HepG2 (cell line): ENCODE results near the gene INA. TPM values are rescaled to one million over a fixed set of nuclear protein-coding genes. Genes with fewer than 3 reads are reported as not detected.

ENCODE experiments used
- AGO1 ChIP-seq: fragments of 200-400 bp; formaldehyde crosslinking; IDR thresholded peaks from 2 replicates; pipeline ENCODE4 v1.6.1; 2017; ENCODE audit warnings: mild to moderate bottlenecking, low read depth, low read length, moderate library complexity; ENCODE audit not compliant: poor library complexity, severe bottlenecking
- ARID2 ChIP-seq: sonication (generic); formaldehyde crosslinking; IDR thresholded peaks from 2 replicates; pipeline ENCODE4 v1.8.1; 2022; ENCODE audit warnings: mild to moderate bottlenecking, missing genetic modification reagents, borderline replicate concordance
- CHCHD3 ChIP-seq: sonication (generic); formaldehyde crosslinking; IDR thresholded peaks from 2 replicates; pipeline ENCODE4 v1.8.0; 2022; ENCODE audit warnings: mild to moderate bottlenecking, missing genetic modification reagents, moderate library complexity
- ELF1 ChIP-seq: sonication (generic); formaldehyde crosslinking; IDR thresholded peaks from 2 replicates; pipeline ENCODE4 v1.4.0; 2020; ENCODE audit warnings: missing genetic modification reagents
- ERF ChIP-seq: IDR thresholded peaks from 2 replicates; pipeline ENCODE4 v1.6.1; 2018; ENCODE audit warnings: missing biosample characterization, missing genetic modification reagents
- FOSL1 ChIP-seq: sonication (generic); formaldehyde crosslinking; IDR thresholded peaks from 2 replicates; pipeline ENCODE4 v1.9.0; 2021; ENCODE audit warnings: missing genetic modification reagents, borderline replicate concordance
- FOXO1 ChIP-seq: sonication (generic); formaldehyde crosslinking; IDR thresholded peaks from 2 replicates; pipeline ENCODE4 v1.4.0; 2020; ENCODE audit warnings: missing genetic modification reagents
- HOXD1 ChIP-seq: sonication (generic); formaldehyde crosslinking; IDR thresholded peaks from 2 replicates; pipeline ENCODE4 v1.5.0; 2020; ENCODE audit warnings: missing genetic modification reagents
- JDP2 ChIP-seq: sonication (generic); formaldehyde crosslinking; IDR thresholded peaks from 2 replicates; pipeline ENCODE4 v1.8.1; 2022; ENCODE audit warnings: missing genetic modification reagents, borderline replicate concordance
- KDM5A ChIP-seq: fragments of 200-600 bp; sonication (generic); IDR thresholded peaks from 2 replicates; pipeline ENCODE4 v1.7.0; 2018; ENCODE audit warnings: antibody characterized with exemption, mild to moderate bottlenecking, low read length, borderline replicate concordance
- MED1 ChIP-seq: sonication (generic); formaldehyde crosslinking; IDR thresholded peaks from 2 replicates; pipeline ENCODE4 v1.4.0; 2020; ENCODE audit warnings: missing genetic modification reagents
- NFRKB ChIP-seq: fragments of 450-650 bp; IDR thresholded peaks from 2 replicates; pipeline ENCODE4 v1.6.1; 2017
- ONECUT2 ChIP-seq: sonication (generic); formaldehyde crosslinking; IDR thresholded peaks from 2 replicates; pipeline ENCODE4 v1.4.0; 2020; ENCODE audit warnings: missing genetic modification reagents
- SP5 ChIP-seq: IDR thresholded peaks from 2 replicates; pipeline ENCODE4 v1.6.1; 2016; ENCODE audit warnings: low read depth, borderline replicate concordance
- ZNF841 ChIP-seq: sonication (generic); formaldehyde crosslinking; IDR thresholded peaks from 2 replicates; pipeline ENCODE4 v1.8.1; 2023; ENCODE audit warnings: missing genetic modification reagents, borderline replicate concordance
- polyA plus RNA-seq, 8 experiments: library from polyadenylated mRNA; depleted of rRNA in 3 of 8; stranded (reverse) in 7 of 8; unstranded in 1 of 8; fragments of >200 nt; fragmentation: Illumina TruSeq in 4 of 8; extraction: Trizol in 4 of 8; gene quantifications; 2 replicates each; pipeline versions ENCODE4 v1.2.1 to v1.2.3, GENCODE V29; 2011 to 2016; ENCODE audit warnings: low read depth in 4 of 8, missing spikeins in 1 of 8, mixed read lengths in 1 of 8; ENCODE audit not compliant: insufficient read depth in 1 of 8
- total RNA-seq, 5 experiments: library from RNA; depleted of rRNA; stranded (reverse); fragments of >200 nt; fragmentation: Illumina TruSeq; extraction: Trizol; gene quantifications; 2 replicates each; pipeline ENCODE4 v1.2.3, GENCODE V29; 2016; ENCODE audit warnings: low read depth in 1 of 5
- TF ChIP-seq, protein P1 (sequence below): sonication (generic); formaldehyde crosslinking; conservative IDR thresholded peaks from 2 replicates; pipeline ENCODE4 v1.4.0; 2020; ENCODE audit warnings: missing genetic modification reagents
- TF ChIP-seq, protein P2 (sequence below): sonication (generic); formaldehyde crosslinking; IDR thresholded peaks from 2 replicates; pipeline ENCODE4 v1.4.0; 2020; ENCODE audit warnings: missing genetic modification reagents
- TF ChIP-seq, protein P3 (sequence below): sonication (generic); formaldehyde crosslinking; IDR thresholded peaks from 2 replicates; pipeline ENCODE4 v1.4.0; 2020; ENCODE audit warnings: missing genetic modification reagents
- TF ChIP-seq, protein P4 (sequence below): sonication (generic); formaldehyde crosslinking; IDR thresholded peaks from 2 replicates; pipeline ENCODE4 v1.5.1; 2020; ENCODE audit warnings: mild to moderate bottlenecking, missing genetic modification reagents
- TF ChIP-seq, protein P5 (sequence below): sonication (generic); formaldehyde crosslinking; IDR thresholded peaks from 2 replicates; pipeline ENCODE4 v1.4.0; 2020; ENCODE audit warnings: low read depth, mild to moderate bottlenecking, missing genetic modification reagents

Gene INA
- total and polyA plus RNA-seq, 2 of the 13 experiments (the other 11 are each of a cell fraction or from before 2014, with no cell fraction given): 0.04 to 0.13 TPM

DNA sequence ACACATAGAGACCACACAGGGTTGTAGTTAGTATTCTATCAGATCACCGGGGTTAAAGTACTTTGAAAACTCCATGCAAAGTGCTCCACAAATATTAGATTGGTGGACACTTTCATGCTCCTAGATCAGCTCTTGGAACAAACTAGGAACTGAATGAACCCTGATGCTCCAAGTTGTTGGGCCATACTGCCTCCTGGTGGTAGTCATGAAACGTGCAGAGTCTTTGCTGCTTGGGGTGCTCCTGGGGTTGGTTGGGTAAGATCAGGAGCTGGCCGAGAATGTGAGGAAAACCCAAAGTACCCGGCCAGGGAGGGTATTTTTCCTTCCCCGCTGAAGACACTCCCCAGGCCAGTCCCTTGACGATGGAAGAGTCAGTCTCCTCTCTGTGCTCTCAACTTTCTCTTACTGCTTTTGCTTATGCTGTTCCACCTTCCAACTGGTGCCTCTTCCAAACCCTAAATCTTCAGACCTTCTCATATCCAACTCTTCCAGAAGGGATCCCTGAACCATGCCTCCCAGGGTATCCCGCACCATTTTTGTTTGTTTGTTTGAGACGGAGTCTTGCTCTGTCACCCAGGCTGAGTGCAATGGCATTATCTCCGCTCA is 32.2 kb upstream of the INA start (continued):
- no peak for TF ChIP-seq MED1
- TF ChIP-seq AGO1: no peak
- TF ChIP-seq, protein P1, sequence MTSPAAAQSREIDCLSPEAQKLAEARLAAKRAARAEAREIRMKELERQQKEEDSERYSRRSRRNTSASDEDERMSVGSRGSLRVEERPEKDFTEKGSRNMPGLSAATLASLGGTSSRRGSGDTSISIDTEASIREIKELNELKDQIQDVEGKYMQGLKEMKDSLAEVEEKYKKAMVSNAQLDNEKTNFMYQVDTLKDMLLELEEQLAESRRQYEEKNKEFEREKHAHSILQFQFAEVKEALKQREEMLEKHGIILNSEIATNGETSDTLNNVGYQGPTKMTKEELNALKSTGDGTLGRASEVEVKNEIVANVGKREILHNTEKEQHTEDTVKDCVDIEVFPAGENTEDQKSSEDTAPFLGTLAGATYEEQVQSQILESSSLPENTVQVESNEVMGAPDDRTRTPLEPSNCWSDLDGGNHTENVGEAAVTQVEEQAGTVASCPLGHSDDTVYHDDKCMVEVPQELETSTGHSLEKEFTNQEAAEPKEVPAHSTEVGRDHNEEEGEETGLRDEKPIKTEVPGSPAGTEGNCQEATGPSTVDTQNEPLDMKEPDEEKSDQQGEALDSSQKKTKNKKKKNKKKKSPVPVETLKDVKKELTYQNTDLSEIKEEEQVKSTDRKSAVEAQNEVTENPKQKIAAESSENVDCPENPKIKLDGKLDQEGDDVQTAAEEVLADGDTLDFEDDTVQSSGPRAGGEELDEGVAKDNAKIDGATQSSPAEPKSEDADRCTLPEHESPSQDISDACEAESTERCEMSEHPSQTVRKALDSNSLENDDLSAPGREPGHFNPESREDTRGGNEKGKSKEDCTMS: no peak
- TF ChIP-seq FOSL1 (CRISPR knock-in tag): no peak
- TF ChIP-seq SP5 (CRISPR knock-in tag): no peak
- TF ChIP-seq ERF (CRISPR knock-in tag): peak; percentile 44; the same call in 1 of the 2 replicates
- TF ChIP-seq ZNF841 (CRISPR knock-in tag): no peak
- no peak for TF ChIP-seq NFRKB
- no peak for TF ChIP-seq HOXD1 (CRISPR knock-in tag)
- no peak for TF ChIP-seq KDM5A
- no peak for TF ChIP-seq JDP2
- TF ChIP-seq, protein P2, sequence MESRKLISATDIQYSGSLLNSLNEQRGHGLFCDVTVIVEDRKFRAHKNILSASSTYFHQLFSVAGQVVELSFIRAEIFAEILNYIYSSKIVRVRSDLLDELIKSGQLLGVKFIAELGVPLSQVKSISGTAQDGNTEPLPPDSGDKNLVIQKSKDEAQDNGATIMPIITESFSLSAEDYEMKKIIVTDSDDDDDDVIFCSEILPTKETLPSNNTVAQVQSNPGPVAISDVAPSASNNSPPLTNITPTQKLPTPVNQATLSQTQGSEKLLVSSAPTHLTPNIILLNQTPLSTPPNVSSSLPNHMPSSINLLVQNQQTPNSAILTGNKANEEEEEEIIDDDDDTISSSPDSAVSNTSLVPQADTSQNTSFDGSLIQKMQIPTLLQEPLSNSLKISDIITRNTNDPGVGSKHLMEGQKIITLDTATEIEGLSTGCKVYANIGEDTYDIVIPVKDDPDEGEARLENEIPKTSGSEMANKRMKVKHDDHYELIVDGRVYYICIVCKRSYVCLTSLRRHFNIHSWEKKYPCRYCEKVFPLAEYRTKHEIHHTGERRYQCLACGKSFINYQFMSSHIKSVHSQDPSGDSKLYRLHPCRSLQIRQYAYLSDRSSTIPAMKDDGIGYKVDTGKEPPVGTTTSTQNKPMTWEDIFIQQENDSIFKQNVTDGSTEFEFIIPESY (CRISPR knock-in tag): peak; percentile 6
- TF ChIP-seq, protein P3, sequence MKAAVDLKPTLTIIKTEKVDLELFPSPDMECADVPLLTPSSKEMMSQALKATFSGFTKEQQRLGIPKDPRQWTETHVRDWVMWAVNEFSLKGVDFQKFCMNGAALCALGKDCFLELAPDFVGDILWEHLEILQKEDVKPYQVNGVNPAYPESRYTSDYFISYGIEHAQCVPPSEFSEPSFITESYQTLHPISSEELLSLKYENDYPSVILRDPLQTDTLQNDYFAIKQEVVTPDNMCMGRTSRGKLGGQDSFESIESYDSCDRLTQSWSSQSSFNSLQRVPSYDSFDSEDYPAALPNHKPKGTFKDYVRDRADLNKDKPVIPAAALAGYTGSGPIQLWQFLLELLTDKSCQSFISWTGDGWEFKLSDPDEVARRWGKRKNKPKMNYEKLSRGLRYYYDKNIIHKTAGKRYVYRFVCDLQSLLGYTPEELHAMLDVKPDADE (CRISPR knock-in tag): no peak
- TF ChIP-seq, protein P4, sequence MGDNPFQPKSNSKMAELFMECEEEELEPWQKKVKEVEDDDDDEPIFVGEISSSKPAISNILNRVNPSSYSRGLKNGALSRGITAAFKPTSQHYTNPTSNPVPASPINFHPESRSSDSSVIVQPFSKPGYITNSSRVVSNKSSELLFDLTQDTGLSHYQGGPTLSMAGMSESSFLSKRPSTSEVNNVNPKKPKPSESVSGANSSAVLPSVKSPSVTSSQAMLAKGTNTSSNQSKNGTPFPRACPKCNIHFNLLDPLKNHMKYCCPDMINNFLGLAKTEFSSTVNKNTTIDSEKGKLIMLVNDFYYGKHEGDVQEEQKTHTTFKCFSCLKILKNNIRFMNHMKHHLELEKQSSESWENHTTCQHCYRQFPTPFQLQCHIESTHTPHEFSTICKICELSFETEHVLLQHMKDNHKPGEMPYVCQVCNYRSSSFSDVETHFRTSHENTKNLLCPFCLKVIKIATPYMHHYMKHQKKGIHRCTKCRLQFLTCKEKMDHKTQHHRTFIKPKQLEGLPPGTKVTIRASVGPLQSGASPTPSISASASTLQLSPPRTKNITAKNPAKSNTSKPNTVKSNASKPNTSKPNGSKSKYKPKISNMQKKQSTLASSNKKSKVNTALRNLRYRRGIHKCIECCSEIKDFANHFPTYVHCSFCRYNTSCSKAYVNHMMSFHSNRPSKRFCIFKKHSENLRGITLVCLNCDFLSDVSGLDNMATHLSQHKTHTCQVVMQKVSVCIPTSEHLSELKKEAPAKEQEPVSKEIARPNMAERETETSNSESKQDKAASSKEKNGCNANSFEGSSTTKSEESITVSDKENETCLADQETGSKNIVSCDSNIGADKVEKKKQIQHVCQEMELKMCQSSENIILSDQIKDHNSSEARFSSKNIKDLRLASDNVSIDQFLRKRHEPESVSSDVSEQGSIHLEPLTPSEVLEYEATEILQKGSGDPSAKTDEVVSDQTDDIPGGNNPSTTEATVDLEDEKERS (CRISPR knock-in tag): no peak
- TF ChIP-seq, protein P5, sequence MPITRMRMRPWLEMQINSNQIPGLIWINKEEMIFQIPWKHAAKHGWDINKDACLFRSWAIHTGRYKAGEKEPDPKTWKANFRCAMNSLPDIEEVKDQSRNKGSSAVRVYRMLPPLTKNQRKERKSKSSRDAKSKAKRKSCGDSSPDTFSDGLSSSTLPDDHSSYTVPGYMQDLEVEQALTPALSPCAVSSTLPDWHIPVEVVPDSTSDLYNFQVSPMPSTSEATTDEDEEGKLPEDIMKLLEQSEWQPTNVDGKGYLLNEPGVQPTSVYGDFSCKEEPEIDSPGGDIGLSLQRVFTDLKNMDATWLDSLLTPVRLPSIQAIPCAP: no peak
- TF ChIP-seq ONECUT2 (CRISPR knock-in tag): no peak
- 0 out of 2 replicates have a peak, but pooled peaks have one; percentile 17 for TF ChIP-seq ELF1 (CRISPR knock-in tag)
- no peak for TF ChIP-seq FOXO1 (CRISPR knock-in tag)
- TF ChIP-seq ARID2 (CRISPR knock-in tag): no peak
- no peak for TF ChIP-seq CHCHD3 (CRISPR knock-in tag)
